H9 (cell line): ENCODE data around the gene C2orf42. TPM values are rescaled to one million over a fixed set of nuclear protein-coding genes. Genes with fewer than 3 reads are reported as not detected.

Experiments
- DNase-seq: peaks from one replicate; pipeline ENCODE4 v3.0.0-alpha.2; 2017
- H2AFZ ChIP-seq: one replicate; pipeline ENCODE4 v1.6.1; 2013; ENCODE audit warnings: mild to moderate bottlenecking, low read length, control low read depth, moderate library complexity
- H2AK5ac ChIP-seq: 2 replicates; pipeline ENCODE4 v1.6.1; 2013; ENCODE audit warnings: low read length, control low read depth, mixed read lengths; ENCODE audit not compliant: insufficient read length
- H2BK120ac ChIP-seq: one replicate; pipeline ENCODE4 v1.6.1; 2013; ENCODE audit warnings: low read depth, mild to moderate bottlenecking, low read length, control low read depth, inconsistent platforms; ENCODE audit not compliant: poor library complexity, severe bottlenecking
- H2BK12ac ChIP-seq: 2 replicates; pipeline ENCODE4 v1.6.1; 2013; ENCODE audit warnings: low read length, control low read depth, mixed read lengths, low read depth; ENCODE audit not compliant: insufficient read length
- H2BK15ac ChIP-seq: 2 replicates; pipeline ENCODE4 v1.6.1; 2013; ENCODE audit warnings: low read depth, low read length, control low read depth
- H2BK20ac ChIP-seq: one replicate; pipeline ENCODE4 v1.6.1; 2013; ENCODE audit warnings: low read depth, mild to moderate bottlenecking, low read length, control low read depth, inconsistent platforms; ENCODE audit not compliant: poor library complexity, severe bottlenecking
- H2BK5ac ChIP-seq: 2 replicates; pipeline ENCODE4 v1.6.1; 2013; ENCODE audit warnings: low read length, control low read depth, mixed read lengths; ENCODE audit not compliant: insufficient read length
- H3K14ac ChIP-seq: 2 replicates; pipeline ENCODE4 v1.6.1; 2013; ENCODE audit warnings: low read length, control low read depth; ENCODE audit not compliant: insufficient read depth
- H3K18ac ChIP-seq: 2 replicates; pipeline ENCODE4 v1.6.1; 2013; ENCODE audit warnings: low read depth, mild to moderate bottlenecking, mixed read lengths, low read length, control low read depth; ENCODE audit not compliant: insufficient read length
- H3K23ac ChIP-seq: 2 replicates; pipeline ENCODE4 v1.6.1; 2013; ENCODE audit warnings: low read length, control low read depth, mixed read lengths, low read depth; ENCODE audit not compliant: insufficient read length
- H3K23me2 ChIP-seq: 2 replicates; pipeline ENCODE4 v1.6.1; 2013; ENCODE audit warnings: low read depth, mild to moderate bottlenecking, mixed read lengths, low read length, control low read depth; ENCODE audit not compliant: insufficient read length, poor library complexity, severe bottlenecking
- H3K27ac ChIP-seq: 2 replicates; pipeline ENCODE4 v1.5.1; 2013; ENCODE audit warnings: low read length, control low read depth, mixed read lengths, low read depth; ENCODE audit not compliant: insufficient read length
- H3K27me3 ChIP-seq: 2 replicates; pipeline ENCODE4 v1.6.1; 2013; ENCODE audit warnings: low read length, control low read depth, inconsistent platforms; ENCODE audit not compliant: insufficient read depth
- H3K4ac ChIP-seq: 2 replicates; pipeline ENCODE4 v1.6.1; 2013; ENCODE audit warnings: low read depth, mild to moderate bottlenecking, control low read depth, inconsistent platforms, low read length, moderate library complexity
- H3K4me1 ChIP-seq: 2 replicates; pipeline ENCODE4 v1.6.1; 2013; ENCODE audit warnings: low read length, control low read depth, inconsistent platforms; ENCODE audit not compliant: insufficient read depth
- H3K4me2 ChIP-seq: 2 replicates; pipeline ENCODE4 v1.6.1; 2013; ENCODE audit warnings: low read length, control low read depth, mixed read lengths; ENCODE audit not compliant: insufficient read length, insufficient read depth
- H3K56ac ChIP-seq: 2 replicates; pipeline ENCODE4 v1.6.1; 2013; ENCODE audit warnings: low read depth, mild to moderate bottlenecking, mixed read lengths, low read length, control low read depth; ENCODE audit not compliant: insufficient read length
- H3K79me1 ChIP-seq: 2 replicates; pipeline ENCODE4 v1.6.1; 2013; ENCODE audit warnings: low read depth, mild to moderate bottlenecking, moderate library complexity, low read length, control low read depth, inconsistent platforms; ENCODE audit not compliant: insufficient read depth, poor library complexity, severe bottlenecking
- H3K79me2 ChIP-seq: 2 replicates; pipeline ENCODE4 v1.6.1; 2013; ENCODE audit warnings: low read length, control low read depth, inconsistent platforms; ENCODE audit not compliant: insufficient read depth
- H3K9ac ChIP-seq: 2 replicates; pipeline ENCODE4 v1.6.1; 2013; ENCODE audit warnings: low read length, control low read depth, mixed read lengths; ENCODE audit not compliant: insufficient read length; ENCODE audit errors: extremely low read depth
- H3K9me3 ChIP-seq: one replicate; pipeline ENCODE4 v1.6.1; 2013; ENCODE audit warnings: low read depth, low read length, inconsistent platforms; ENCODE audit not compliant: control insufficient read depth
- H3T11ph ChIP-seq: one replicate; pipeline ENCODE4 v1.6.1; 2013; ENCODE audit warnings: mild to moderate bottlenecking, low read length, control low read depth, inconsistent platforms
- H4K20me1 ChIP-seq: one replicate; pipeline ENCODE4 v1.6.1; 2013; ENCODE audit not compliant: control insufficient read depth, insufficient read length, insufficient read depth
- H4K5ac ChIP-seq: 2 replicates; pipeline ENCODE4 v1.6.1; 2013; ENCODE audit warnings: low read depth, mild to moderate bottlenecking, mixed read lengths, low read length, control low read depth; ENCODE audit not compliant: insufficient read length
- H4K8ac ChIP-seq: replicated peaks from 2 replicates; pipeline ENCODE4 v1.6.1; 2013; ENCODE audit warnings: low read length, control low read depth, mixed read lengths, low read depth; ENCODE audit not compliant: insufficient read length
- H4K91ac ChIP-seq: 2 replicates; pipeline ENCODE4 v1.6.1; 2013; ENCODE audit warnings: low read depth, mild to moderate bottlenecking, moderate library complexity, mixed read lengths, low read length, control low read depth; ENCODE audit not compliant: insufficient read length
- H3K27ac Mint-ChIP-seq, 3 experiments: 2 replicates in 2 of 3; 3 replicates in 1 of 3; pipeline ENCODE4 v1.8.0; 2020 to 2021; ENCODE audit warnings: mixed read lengths in 3 of 3, mild to moderate bottlenecking in 1 of 3, moderate library complexity in 1 of 3
- H3K27me3 Mint-ChIP-seq: 2 replicates; pipeline ENCODE4 v1.8.0; 2021; ENCODE audit warnings: low read depth, mild to moderate bottlenecking, moderate library complexity, mixed read lengths
- H3K36me3 Mint-ChIP-seq, 3 experiments: 2 replicates in 2 of 3; 3 replicates in 1 of 3; pipeline ENCODE4 v1.8.0; 2020 to 2021; ENCODE audit warnings: low read depth in 3 of 3, mixed read lengths in 3 of 3; ENCODE audit not compliant: insufficient read depth in 1 of 3
- H3K4me1 Mint-ChIP-seq, 2 experiments: 2 replicates each; pipeline ENCODE4 v1.8.0; 2020; ENCODE audit warnings: mixed read lengths in 2 of 2
- H3K4me3 Mint-ChIP-seq, 2 experiments: 2 replicates in 1 of 2; 3 replicates in 1 of 2; pipeline ENCODE4 v1.8.0; 2020 to 2021; ENCODE audit warnings: mild to moderate bottlenecking in 2 of 2, mixed read lengths in 2 of 2, moderate library complexity in 1 of 2
- H3K9me3 Mint-ChIP-seq, 2 experiments: 2 replicates in 1 of 2; 3 replicates in 1 of 2; pipeline ENCODE4 v1.8.0; 2020; ENCODE audit warnings: mild to moderate bottlenecking in 2 of 2, mixed read lengths in 2 of 2, moderate library complexity in 1 of 2
- WGBS: extraction: QIAGEN DNeasy Blood & Tissue Kit; methylation state at CpG from one replicate; pipeline ENCODE4 v1.1.7; 2013; ENCODE audit warnings: missing lambda C conversion rate, low lambda C conversion rate, mixed read lengths; ENCODE audit not compliant: insufficient read length; ENCODE audit errors: extremely low coverage; 5-methylcytosine and 5-hydroxymethylcytosine counted together
- total RNA-seq: library from RNA; stranded (reverse); gene quantifications from 2 replicates; pipeline ENCODE4 v1.2.1, GENCODE V29; 2021
- TF ChIP-seq, protein P1 (sequence below): fragments of 200-600 bp; sonication (generic); conservative IDR thresholded peaks from 3 replicates; pipeline ENCODE4 v1.8.0; 2021; ENCODE audit warnings: antibody characterized with exemption, mild to moderate bottlenecking

Gene C2orf42
- total RNA-seq, 1 experiment from 2014 or later = 19.0 TPM

DNA sequence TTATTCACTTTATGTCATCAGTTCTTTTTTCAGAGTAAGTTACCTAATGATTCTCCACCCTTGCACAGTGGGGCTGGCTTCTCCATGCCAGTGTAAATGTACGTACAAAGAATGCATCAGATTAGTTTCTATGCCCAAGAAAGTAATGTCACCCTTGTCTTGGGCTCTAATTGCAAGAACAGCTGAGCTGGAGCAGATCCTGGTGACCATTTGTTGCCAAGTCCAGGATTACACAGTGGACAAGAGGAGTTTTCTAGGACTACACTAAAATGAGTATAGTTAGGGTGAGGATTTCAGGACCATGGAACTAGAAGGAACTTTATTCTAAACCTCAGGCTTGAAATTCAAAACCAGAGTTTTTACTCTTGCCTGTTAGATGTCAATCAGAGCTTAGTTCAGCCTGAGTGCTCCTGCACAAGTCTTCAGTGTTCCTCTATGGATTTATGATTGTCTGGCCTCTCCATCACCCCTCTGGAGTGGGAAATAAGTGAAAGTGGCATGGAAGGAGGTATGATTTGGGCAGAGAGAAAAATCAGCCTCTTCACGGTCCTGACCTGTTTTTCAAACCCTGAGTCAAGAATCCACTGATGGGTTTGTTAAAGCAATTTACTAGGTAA is 73.8 kb downstream of the C2orf42 start:
- Histone ChIP-seq H3T11ph (no peak overlapping the region), H3K9me3 (no peaks in the 10 kb centered on the region), H3K23ac (no peak overlapping the region), H4K8ac (no peak overlapping the region), H2AFZ (no peak overlapping the region), H3K27me3 (no peaks in the 10 kb centered on the region), H3K23me2 (no peaks in the 10 kb centered on the region), H3K27ac (no peak overlapping the region), H2BK20ac (no peak overlapping the region), H2BK120ac (no peak overlapping the region), H2AK5ac (no peak overlapping the region), H3K79me2 (no peaks in the 10 kb centered on the region), H2BK15ac (no peak overlapping the region), H3K14ac (no peak overlapping the region), H4K91ac (no peak overlapping the region), H3K18ac (no peak overlapping the region), H3K4me2 (no peak overlapping the region), H4K5ac (no peak overlapping the region), H3K4me1 (peaks cover 10% of the 10 kb centered on the region), H4K20me1 (no peaks in the 10 kb centered on the region), H3K4ac (no peak overlapping the region), H2BK12ac (no peak overlapping the region), H3K56ac (no peak overlapping the region), H3K9ac (no peak overlapping the region), H3K79me1 (no peaks in the 10 kb centered on the region), H2BK5ac (no peak overlapping the region)
- Mint-ChIP-seq H3K36me3 (no peaks in the 10 kb centered on the region; a peak in 2 of 7 replicates), H3K27ac (peak overlapping the region in 1 of 3 experiments; percentile 59; a peak in 2 of 7 replicates), H3K4me1 (peaks cover 44 to 50% of the 10 kb centered on the region in 2 experiments), H3K9me3 (no peaks in the 10 kb centered on the region), H3K27me3 (no peaks in the 10 kb centered on the region), H3K4me3 (no peak overlapping the region)
- WGBS = no CpG with 5 or more reads among the region's 2 CpGs
- no peak for DNase-seq
- TF ChIP-seq, protein P1, sequence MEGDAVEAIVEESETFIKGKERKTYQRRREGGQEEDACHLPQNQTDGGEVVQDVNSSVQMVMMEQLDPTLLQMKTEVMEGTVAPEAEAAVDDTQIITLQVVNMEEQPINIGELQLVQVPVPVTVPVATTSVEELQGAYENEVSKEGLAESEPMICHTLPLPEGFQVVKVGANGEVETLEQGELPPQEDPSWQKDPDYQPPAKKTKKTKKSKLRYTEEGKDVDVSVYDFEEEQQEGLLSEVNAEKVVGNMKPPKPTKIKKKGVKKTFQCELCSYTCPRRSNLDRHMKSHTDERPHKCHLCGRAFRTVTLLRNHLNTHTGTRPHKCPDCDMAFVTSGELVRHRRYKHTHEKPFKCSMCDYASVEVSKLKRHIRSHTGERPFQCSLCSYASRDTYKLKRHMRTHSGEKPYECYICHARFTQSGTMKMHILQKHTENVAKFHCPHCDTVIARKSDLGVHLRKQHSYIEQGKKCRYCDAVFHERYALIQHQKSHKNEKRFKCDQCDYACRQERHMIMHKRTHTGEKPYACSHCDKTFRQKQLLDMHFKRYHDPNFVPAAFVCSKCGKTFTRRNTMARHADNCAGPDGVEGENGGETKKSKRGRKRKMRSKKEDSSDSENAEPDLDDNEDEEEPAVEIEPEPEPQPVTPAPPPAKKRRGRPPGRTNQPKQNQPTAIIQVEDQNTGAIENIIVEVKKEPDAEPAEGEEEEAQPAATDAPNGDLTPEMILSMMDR = no peak
